ENCODE measurements around the gene WDR41.

The WDR41 gene

DNA sequence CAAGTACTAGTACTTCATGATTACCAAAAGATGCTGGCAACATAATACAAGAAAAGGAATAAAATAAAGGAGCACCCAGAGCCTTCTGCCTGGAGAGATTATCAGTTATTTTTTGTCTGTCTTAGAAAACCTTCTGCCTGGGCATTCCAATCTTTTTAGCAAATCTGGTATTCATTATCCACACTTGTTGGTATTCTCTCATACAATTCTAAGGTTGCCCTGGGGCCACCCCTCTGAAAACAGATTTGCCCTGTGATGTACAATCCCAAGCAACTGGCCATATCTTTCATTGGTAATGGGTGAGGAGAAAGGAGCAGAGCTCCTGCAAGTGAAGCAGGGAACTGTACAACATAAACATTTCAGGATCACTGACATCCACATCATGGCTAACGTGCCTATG, 47.8 kb downstream of the WDR41 start:
- no peak for DNase-seq

DNA sequence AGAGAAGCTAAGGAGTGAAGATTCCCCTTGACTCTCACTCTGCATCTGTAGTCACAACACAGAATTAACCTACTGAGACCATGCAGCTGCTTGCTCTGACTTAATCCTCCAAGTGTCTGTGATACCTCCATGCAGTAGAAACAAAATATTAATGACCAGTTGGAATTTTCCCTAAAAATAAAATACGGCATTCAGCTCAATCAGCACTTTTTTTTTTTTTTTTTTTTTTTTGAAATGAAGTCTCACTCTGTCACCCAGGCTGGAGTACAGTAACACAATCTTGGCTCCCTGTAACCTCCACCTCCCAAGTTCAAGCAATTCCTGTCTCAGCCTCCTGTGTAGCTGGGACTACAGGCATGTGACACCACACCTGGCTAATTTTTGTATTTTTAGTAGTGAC, 48.4 kb downstream of the WDR41 start:
- no peak for DNase-seq

- DNase-seq = no peak
These were observed 54.0 kb downstream of the WDR41 start for GRCh38 chr5:77438071-77438470.

DNA sequence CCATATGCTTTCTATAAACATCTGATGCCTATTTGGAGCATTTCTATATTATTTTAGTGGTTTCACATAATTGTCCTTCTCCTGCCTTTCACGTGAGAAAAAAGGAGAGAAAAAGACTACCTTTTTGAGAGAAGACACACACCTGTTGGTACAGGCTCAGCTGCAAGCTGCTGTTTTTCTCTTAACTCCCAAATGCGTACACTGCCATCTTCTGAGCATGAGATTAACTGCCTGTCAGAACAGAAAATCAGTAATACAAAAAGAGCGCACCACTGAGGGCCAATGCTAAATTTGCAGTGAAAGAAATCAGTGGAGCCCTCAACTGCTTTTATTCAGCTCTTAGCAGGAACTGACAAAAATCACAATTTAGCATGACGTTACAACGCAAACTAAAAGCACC, 54.9 kb downstream of the WDR41 start:
- no peak for DNase-seq

DNA sequence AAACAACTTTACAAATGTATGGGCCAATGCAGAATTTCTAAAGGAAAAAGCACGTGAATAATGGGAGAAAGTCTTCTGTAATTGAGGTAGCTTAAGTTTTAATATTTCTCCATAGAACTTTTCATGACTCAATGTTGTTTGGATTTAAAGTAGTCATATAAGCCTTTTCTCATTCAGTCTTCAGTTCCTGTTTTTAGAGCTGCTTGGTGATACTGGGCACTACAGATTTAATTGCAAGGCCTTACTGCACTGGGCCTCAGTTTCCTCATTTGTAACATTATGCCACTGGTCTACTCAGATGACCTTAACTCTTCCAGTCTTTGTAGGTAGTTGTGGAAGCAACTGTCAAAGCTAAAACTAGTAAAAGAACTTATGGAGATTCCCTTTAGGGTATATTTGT, 60.4 kb downstream of the WDR41 start:
- no peak for DNase-seq

DNA sequence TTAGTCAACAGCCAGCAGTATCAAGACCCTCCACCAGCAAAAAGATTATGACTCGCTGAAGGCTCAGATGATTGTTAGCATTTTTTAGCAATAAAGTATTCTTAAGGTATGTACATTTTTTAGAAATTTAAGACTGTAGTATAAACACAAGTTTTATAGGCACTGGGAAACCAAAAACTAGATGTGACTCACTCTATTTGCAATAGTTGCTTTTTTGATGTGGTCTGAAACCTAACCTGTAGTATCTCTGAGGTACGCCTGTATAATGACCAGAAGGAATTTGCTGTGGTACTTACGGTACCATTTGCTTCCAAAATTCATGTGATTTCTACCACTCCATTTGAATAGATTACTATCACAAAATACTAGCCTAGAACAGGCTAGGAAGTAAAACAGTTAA, 60.8 kb downstream of the WDR41 start:
- DNase-seq = no peak

- no peak for DNase-seq
These were observed 61.4 kb downstream of the WDR41 start for GRCh38 chr5:77430726-77431125.

DNA sequence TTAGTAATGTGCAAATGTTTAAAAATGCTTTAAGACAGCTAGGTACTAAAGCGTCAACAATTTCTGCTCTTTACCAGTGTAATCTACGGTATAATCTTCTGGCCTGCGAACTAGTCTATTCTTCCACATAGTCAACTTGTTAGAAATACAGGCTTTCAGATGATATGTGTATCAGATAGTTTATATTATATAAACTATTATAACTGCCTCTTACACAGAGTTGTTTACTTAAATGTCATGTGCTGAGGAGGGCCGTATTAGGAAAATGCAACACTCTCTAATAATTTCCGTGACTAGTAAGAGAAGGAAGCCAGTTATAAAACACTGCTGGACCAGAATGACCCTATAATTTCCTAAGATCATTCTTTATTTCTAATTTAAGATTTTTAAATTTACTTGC, 63.6 kb downstream of the WDR41 start:
- no peak for DNase-seq

- DNase-seq = no peak
These were observed 64.1 kb downstream of the WDR41 start for GRCh38 chr5:77427998-77428397.

DNA sequence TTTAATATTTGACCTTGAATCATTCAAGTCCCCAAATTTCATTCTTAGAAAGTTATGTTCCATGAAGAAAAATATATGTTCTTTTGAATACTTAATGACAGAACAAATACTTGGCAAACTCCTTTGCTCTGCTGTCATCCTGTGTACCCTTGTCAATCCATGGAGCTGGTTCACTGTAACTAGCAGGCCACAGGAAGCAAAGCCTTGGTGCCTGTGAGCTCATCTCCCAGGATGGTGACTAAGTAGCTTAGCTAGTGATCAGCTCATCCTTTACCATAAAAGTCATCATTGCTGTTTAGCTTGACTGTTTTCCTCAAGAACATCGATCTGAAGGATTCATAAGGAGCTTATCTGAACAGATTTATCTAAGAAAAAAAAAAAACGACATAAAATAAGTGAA, 65.4 kb downstream of the WDR41 start:
- no peak for DNase-seq

DNA sequence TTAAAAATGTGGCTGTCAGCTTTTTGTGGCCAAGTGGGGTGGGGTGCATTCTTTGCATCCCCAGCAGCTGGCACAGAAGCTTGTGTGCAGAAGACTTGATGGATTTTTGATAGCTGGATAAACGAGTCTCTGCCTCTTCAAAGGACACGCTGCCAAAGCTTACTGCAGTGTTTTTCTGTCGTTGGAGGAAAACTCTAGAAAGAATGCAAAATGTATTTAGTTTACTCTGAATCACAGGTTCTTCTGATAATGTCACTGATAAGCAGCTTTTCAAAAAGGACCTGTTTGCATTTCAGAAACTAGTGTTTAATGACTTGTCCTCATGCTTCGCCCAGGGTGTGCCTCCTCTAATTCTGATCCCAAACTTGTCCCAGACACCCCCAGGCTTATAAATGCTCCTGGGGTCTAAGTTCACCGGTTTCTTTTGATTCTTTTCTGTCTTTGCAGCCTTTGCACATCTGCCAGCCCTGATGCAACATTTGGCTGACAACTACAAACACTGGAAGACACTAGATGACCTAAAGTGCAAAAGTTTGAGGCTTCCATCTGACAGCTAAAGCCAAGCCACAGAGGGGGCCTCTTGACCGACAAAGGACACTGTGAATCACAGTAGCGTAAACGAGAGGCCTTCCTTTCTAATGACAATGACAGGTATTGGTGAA, 66.0 kb downstream of the WDR41 start:
- no peak for DNase-seq

DNA sequence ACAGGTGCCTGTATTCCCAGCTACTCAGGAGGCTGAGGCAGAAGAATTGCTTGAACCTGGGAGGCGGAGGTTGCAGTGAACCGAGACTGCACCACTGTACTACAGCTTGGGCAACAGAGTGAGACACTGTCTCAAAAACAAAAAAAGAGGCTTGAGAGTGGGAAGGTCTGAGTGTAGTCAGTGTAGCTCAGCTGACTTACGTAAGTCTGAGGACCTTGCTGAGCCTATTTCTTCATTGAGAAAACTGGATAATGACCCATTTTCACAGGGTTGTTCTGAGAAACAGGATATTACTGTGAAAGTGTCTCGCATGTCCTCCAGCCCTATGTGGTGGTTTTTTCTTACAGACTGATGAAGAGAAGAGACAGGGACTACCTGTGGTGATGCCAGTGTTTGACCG, 66.7 kb downstream of the WDR41 start:
- DNase-seq = peak in 1 of 4 experiments; percentile 3

- no peak for DNase-seq
These were observed 67.2 kb downstream of the WDR41 start for GRCh38 chr5:77424921-77425320.

DNA sequence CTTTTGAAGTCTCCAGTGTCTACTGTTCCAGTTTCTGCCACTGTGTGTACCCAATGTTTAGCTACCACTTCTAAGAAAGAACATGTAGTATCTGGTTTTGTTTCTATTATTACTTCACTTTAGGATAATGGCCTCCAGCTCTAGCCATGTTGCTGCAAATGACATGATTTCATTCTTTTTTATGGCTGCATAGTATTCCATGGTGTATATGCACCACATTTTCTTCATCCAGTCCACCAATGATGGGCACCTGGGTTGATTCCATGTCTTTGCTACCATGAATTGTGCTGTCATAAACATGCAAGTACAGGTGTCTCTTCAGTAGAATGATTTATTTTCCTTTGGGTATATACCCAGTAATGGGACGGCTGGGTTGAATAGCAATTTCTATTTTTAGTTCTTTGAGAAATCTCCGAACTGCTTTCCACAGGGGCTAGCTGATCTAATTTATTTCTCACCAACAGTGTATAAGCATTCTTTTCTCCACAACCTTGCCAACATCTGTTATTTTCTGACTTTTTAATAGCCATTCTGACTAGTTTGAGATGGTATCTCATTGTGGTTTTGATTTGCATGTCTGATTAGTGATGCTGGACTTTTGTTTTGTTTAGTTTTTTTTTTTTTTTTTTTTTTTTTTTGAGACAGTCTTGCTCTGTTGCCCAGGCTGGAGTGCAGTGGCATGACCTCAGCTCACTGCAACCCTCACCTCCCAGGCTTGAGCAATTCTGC, 68.9 kb downstream of the WDR41 start:
- DNase-seq = no peak

GRCh38 chr5:77420940-77421339, 71.2 kb downstream of the WDR41 start:
- no peak for DNase-seq

DNA sequence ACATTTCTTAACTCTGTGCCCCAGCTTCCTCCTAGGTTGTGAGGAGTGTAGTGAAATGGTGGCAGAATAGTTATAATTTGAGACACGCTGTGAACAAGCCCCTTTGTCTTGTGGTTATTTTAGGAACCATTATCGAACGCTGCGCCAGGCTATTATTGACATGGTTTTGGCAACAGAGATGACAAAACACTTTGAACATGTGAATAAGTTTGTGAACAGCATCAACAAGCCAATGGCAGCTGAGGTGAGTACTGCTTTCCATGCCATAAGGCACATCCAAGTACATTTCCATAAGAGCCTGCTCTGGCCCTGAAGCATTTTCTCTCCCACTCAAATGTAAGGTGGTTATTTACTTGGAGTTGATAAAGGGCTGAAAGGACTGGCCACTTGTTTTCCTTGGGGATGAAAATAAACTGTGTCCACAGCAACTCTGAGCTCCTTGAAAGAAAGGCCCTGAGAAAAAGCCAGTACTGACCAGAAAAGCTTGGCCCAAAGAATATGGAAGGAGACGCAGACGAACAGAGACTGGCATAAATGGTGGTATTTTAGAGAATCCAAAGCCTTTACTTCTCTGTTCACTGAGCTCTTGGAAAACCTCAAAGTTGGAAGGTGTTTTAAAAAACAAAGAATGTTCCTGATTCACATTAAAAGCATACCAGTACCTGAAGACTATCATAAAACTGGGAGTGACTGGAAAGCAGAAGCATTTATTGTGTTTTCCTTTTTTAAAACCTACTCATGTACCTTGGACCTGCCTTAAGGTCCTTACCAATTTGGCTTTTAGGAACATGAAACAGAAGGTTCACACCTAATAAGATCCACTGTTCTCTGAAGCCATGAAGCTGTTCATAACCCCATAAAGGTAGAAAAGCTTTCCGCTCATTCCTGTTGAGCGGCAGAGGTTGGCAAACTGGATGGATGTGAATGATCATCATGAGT, 72.2 kb downstream of the WDR41 start:
- DNase-seq = no peak

GRCh38 chr5:77418601-77419581, 73.2 kb downstream of the WDR41 start:
- no peak for DNase-seq

DNA sequence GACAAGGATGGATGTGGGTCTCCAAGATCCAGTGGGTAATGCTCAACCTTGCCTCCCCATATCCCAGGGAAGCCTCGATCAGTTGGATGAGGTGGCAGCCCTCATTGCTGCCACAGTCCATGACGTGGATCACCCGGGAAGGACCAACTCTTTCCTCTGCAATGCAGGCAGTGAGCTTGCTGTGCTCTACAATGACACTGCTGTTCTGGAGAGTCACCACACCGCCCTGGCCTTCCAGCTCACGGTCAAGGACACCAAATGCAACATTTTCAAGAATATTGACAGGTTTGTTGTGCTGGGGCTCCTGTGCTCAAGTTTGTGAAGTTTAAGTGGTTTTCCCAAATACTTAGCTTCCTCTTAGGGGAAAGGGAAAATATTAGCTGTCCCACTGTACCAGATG, 74.0 kb downstream of the WDR41 start:
- no peak for DNase-seq

DNA sequence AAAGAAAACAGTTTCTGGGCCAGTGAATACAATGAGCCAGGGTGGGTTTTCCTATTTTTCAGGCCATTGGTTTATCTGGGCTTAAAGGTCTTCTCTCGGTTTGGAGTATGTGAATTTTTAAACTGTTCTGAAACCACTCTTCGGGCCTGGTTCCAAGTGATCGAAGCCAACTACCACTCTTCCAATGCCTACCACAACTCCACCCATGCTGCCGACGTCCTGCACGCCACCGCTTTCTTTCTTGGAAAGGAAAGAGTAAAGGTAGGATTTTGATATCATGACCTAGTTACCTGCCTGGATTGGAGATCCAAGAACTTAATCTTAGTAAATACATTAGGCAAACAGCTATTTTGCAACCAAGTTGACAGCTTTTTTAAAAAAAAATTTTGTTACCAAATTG, 79.1 kb downstream of the WDR41 start:
- DNase-seq = no peak

DNA sequence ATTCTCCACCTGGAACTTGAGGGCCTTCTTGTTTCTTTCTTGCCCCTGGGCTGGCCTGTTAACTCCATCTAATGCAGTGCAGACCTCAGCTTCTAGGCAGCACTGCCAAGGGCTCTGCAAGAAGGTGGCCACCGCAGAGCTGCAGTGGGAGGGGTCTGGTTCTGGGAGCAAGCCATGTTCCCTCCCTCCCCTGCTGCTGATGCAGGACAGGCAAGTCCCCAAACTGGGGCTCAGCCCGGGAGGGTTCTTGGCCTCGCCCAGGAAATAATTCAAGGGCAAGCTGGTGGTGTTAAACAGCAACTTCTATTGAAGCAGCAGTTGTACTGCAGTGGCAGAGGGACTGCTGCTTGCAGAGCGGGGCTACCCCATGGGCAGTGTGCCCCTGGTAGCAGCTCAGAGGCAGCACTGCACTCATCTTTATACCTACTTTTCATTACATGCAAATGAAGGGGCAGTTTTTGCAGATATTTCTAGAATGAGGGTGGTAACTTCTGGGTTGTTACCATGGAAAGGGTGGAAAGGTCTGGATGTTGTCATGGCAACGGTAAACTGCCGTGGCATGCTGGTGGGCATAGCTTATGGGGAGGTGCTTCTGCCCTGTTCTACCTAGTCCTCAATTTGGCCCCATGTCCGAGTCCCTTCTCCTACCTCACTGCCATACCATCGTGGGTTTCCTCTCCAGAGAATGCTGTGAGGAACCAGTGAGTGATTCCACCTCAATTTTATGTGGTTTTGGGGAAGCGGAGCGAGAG, 82.1 kb downstream of the WDR41 start:
- no peak for DNase-seq

- no peak for DNase-seq
These were observed 85.0 kb downstream of the WDR41 start for GRCh38 chr5:77407152-77407551.

- no peak for DNase-seq
These were observed 89.3 kb downstream of the WDR41 start for GRCh38 chr5:77402796-77403195.

Data from suppressor macrophage (primary cell).